ENCODE results near the gene IFI44. TPM values are rescaled to one million over a fixed set of nuclear protein-coding genes. Genes with fewer than 3 reads are reported as not detected.

IFI44 gene
- total and polyA plus RNA-seq, 2 experiments from 2014 or later = not detected

DNA sequence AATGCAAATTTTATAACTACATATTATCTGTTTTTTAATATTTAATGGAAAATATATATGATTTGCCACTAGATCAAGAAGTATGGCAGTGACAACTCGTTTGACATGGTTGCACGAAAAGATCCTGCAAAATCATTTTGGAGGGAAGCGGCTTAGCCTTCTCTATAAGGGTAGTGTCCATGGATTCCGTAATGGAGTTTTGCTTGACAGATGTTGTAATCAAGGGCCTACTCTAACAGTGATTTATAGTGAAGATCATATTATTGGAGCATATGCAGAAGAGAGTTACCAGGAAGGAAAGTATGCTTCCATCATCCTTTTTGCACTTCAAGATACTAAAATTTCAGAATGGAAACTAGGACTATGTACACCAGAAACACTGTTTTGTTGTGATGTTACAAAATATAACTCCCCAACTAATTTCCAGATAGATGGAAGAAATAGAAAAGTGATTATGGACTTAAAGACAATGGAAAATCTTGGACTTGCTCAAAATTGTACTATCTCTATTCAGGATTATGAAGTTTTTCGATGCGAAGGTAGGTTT lies 556 bp downstream of the IFI44 start (continued):
- TF ChIP-seq REST (IDR thresholded peaks at IDR 0.05; ENCODE audit: unreplicated experiment) = no peak

- Histone ChIP-seq H3K27me3 (ENCODE audit: insufficient read depth) (peaks cover 21% of the 10 kb centered on the region; the same call in 1 of the 2 replicates), H2AFZ (no peak overlapping the region), H3K27ac (ENCODE audit: low read depth) (no peak overlapping the region), H3K9me2 (ENCODE audit: insufficient read depth) (no peaks in the 10 kb centered on the region), H3K4me1 (ENCODE audit: insufficient read depth) (no peaks in the 10 kb centered on the region), H3F3A (replicated peaks; ENCODE audit: low read depth) (no peaks in the 10 kb centered on the region), H3K79me2 (replicated peaks; ENCODE audit: insufficient read depth) (no peaks in the 10 kb centered on the region), H3K36me3 (ENCODE audit: insufficient read depth) (no peaks in the 10 kb centered on the region), H3K4me2 (no peak overlapping the region), H4K20me1 (replicated peaks; ENCODE audit: insufficient read depth) (no peaks in the 10 kb centered on the region), H3K4me3 (no peak overlapping the region)
- H3K4me3 Mint-ChIP-seq = no peak overlapping the region
- peaks cover 3% of the 10 kb centered on the region; the same call in 1 of the 3 replicates for H3K4me1 Mint-ChIP-seq
- no peak overlapping the region for H3K27ac Mint-ChIP-seq
- peaks cover 7% of the 10 kb centered on the region; the same call in 2 of the 3 replicates for H3K36me3 Mint-ChIP-seq (ENCODE audit: low read depth)
- no peak for TF ChIP-seq EZH2phosphoT487 (IDR thresholded peaks at IDR 0.05; ENCODE audit: unreplicated experiment)
- TF ChIP-seq CTCF (conservative IDR thresholded peaks at IDR 0.05; ENCODE audit: low read depth in 2 of 2) = no peak
- TF ChIP-seq ZNF114 (CRISPR knock-in tag; IDR thresholded peaks at IDR 0.05) = no peak
- no peak for TF ChIP-seq ZNF331 (CRISPR knock-in tag; IDR thresholded peaks at IDR 0.05; ENCODE audit: low read depth)
- TF ChIP-seq EZH2 (IDR thresholded peaks at IDR 0.05; ENCODE audit: low read depth, unreplicated experiment) = no peak
- TF ChIP-seq NANOG (IDR thresholded peaks at IDR 0.05; ENCODE audit: borderline replicate concordance) = no peak
- TF ChIP-seq, protein P1, sequence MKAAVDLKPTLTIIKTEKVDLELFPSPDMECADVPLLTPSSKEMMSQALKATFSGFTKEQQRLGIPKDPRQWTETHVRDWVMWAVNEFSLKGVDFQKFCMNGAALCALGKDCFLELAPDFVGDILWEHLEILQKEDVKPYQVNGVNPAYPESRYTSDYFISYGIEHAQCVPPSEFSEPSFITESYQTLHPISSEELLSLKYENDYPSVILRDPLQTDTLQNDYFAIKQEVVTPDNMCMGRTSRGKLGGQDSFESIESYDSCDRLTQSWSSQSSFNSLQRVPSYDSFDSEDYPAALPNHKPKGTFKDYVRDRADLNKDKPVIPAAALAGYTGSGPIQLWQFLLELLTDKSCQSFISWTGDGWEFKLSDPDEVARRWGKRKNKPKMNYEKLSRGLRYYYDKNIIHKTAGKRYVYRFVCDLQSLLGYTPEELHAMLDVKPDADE (IDR thresholded peaks at IDR 0.05) = no peak
- peaks cover 25% of the 10 kb centered on the region for H3K9me3 Mint-ChIP-seq
- peaks cover 2% of the 10 kb centered on the region for H3K27me3 Mint-ChIP-seq (ENCODE audit: insufficient read depth, low read depth, poor library complexity)
- no peak for DNase-seq (ENCODE audit: low spot score)
- ATAC-seq = no peak
Observed at GRCh38 chr1:78651241-78651640, 1.6 kb downstream of the IFI44 start.

Data from GM23338 (cell line).